ENCODE measurements around the gene CPE.
"Not testable (repeated sequence)": the region's sequence is repeated elsewhere in the genome, so short reads cannot be mapped to it uniquely, and the experiment has no call there.

Gene CPE

DNA sequence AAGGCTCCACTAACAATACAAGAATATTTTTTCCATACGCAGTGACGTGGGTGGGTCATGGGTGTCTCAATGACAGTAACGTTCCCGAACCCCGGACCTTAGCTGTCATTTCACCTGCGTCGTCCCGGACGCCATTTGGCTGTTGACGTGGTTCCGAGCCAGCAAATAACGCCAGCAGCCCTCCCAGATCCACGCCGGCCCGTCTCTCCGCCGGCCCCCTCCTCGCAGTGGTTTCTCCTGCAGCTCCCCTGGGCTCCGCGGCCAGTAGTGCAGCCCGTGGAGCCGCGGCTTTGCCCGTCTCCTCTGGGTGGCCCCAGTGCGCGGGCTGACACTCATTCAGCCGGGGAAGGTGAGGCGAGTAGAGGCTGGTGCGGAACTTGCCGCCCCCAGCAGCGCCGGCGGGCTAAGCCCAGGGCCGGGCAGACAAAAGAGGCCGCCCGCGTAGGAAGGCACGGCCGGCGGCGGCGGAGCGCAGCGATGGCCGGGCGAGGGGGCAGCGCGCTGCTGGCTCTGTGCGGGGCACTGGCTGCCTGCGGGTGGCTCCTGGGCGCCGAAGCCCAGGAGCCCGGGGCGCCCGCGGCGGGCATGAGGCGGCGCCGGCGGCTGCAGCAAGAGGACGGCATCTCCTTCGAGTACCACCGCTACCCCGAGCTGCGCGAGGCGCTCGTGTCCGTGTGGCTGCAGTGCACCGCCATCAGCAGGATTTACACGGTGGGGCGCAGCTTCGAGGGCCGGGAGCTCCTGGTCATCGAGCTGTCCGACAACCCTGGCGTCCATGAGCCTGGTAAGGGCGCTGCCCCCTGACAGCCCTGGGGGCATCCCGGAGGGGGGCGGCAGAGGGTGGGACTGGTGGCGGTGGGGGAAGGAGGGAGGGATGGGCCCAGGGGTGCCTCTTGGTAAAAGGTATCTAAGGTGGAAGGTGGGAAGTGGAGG lies at the start of gene CPE:
Gene CPE, plus strand, starts transcription at position 264 of the 933 bp plus-strand sequence. Its CDS starts 214 bp downstream, at position 478.
- peak; percentile 92 for DNase-seq (ENCODE audit: low spot score)

DNA sequence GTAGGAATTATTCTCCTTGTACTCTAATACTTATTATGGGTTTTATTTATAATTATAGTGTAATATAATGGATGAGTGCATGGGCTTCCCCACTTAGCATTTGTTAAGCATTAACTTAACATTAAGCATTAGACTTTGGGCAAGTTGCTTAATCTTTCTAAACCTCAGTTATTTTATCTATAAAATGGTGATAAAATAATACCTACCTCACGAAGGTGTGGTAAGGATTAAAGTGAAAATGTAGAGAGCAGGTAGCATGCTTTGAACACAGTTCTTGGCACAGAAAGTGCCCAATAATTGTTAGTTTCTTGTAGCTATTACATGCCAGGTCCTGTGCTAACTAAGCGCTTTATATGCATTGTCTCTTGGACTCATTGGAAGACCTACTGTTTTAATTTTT lies 48.7 kb upstream of the CPE start:
- DNase-seq (ENCODE audit: low spot score) = no peak

DNA sequence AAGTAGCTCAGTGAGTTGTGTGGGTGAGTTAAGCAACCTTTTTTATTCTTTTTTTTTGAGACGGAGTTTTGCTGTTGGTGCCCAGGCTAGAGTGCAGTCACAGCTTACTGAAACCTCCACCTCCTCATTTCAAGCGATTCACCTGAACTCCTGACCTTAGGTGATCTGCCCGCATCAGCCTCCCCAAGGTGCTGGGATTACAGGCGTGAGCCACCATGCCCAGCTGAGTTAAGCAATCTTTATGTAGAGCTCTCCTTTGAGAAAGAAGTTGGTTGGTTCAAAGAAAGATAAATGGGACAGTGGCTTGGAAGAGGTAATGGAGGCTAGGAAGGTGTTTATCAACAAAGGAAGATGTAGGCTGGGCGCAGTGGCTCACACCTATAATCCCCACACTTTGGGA lies 48.1 kb upstream of the CPE start:
- DNase-seq (ENCODE audit: low spot score) = no peak

- DNase-seq (ENCODE audit: low spot score) = no peak
Measured at GRCh38 chr4:165331359-165331758, 47.4 kb upstream of the CPE start.

GRCh38 chr4:165331823-165332222 lies 47.0 kb upstream of the CPE start:
- DNase-seq (ENCODE audit: low spot score) = no peak

DNA sequence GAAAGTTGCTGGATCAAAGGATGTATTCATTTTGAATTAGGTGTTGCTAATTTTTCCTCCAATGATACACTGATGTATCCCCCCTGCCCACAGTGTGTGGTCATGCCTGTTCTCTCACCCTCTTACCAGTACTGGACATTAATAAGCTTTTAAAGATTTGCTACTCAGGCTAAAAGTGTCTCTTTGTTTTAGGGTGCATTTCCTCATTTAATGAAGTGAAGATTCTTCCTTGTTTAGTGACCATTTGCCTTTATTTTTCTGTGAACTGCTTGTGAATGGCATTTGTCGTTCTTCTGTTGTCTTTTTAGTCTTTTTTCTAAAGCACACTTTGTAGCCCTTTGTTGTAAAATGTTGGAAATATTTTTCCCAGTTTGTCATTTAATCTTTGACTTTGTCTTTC lies 46.3 kb upstream of the CPE start:
- no peak for DNase-seq (ENCODE audit: low spot score)

DNA sequence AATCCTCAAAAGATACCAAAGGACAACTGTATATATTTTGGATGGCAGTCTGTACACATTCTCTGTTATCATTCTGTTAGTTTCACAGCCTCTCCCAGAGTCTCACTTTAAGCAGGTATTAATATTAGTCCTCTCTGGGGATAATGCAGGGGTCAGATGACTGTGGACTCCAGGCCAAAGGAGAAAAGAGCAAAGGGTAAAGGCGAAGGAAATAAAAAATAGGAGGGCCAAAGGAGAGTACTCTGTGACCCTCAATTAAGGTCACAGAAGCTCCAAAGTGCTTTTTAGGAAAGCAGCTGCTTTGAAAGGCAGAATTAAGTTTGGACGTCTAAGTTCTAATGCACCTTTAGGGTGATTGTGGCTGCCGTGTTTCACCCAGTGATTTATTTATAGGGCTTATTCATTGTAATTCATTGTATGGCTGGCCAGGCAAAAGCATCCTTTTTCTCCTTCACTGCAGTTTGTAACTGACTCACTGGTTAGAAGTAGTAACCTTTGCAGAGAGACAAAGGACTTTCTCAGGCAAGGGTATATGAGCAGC lies 43.6 kb upstream of the CPE start:
- no peak for DNase-seq (ENCODE audit: low spot score)

GRCh38 chr4:165336743-165337142 lies 42.1 kb upstream of the CPE start:
- DNase-seq (ENCODE audit: low spot score) = no peak

- not testable (repeated sequence) for DNase-seq (ENCODE audit: low spot score)
Measured at GRCh38 chr4:165342340-165342739, 36.5 kb upstream of the CPE start.

GRCh38 chr4:165343353-165344191 lies 35.2 kb upstream of the CPE start:
- no peak for DNase-seq (ENCODE audit: low spot score)

DNA sequence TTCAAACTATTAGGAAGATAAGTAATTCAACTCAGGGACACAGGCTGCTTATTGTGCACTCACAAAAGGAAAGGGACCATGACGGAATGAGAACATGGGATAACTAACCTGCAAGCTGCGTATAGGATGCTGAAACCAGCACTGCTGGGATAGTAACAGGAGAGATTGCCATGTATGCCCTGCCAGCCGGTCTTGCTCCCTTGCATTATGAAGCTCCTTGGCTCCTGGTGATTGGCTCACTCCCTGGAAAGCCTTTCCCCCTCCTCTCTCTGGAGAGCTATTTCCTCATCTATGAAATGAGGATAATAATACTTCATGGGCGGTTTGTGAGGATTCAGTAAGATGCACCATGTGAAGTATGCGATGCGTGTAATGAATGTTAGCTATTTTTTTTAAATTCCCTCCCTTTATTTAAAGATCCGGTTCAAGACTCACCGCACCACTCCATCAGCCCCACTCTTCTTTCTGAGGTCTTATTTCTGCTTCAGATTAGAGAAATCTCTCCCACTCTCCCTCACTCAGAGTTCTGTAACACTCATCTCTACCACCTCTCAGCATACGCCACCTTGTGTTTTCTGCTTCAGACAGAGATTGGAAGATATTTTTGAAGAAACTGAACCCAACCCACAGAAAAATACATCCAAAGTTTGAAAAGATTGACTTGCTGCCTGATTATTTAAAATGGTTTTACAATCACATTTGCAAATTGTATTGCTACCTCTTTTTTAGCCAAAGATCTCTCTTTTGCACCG lies 33.0 kb upstream of the CPE start:
- no peak for DNase-seq (ENCODE audit: low spot score)

DNA sequence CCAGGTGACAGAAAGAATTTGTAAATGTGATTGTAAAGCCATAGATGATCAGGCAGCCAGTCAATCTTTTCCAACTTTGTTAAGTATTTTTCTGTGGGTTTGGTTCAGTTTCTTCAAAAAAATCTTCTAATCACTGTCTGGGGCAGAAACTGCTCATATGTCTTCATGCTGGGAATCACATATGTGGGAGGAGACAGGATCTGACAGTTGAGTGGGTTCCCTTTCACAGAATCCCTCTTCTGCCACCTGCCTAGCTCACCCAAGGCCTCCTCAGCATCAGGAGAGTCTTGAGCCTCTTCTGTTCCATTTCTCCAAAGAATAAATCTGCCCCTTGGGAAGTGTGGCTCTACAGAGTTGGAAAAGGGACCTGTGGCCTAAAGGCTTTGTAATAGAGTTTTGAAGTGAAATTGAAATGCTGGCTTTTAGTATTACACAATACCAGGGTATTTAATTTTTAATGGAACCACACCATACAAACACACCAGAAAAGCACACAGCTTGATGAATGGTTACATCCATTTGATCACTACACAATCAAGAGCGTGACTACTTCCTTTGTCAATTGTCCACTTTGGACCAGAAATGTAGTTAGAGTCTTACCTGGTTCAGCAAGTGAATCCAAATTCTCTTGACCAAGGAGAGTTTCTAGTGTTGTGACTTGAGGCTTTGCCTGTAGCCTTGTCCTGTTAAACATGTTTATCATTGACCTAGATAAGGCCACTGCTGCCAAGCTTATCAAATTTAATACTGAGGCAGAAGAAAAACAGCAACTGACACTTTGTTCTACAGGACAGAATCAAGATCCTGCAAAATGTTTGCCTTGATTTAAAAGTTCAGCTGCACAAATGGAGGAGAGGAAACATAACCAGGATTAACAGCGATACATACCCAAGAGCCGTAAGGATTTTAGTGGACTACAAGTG lies 30.9 kb upstream of the CPE start:
- no peak for DNase-seq (ENCODE audit: low spot score)

DNA sequence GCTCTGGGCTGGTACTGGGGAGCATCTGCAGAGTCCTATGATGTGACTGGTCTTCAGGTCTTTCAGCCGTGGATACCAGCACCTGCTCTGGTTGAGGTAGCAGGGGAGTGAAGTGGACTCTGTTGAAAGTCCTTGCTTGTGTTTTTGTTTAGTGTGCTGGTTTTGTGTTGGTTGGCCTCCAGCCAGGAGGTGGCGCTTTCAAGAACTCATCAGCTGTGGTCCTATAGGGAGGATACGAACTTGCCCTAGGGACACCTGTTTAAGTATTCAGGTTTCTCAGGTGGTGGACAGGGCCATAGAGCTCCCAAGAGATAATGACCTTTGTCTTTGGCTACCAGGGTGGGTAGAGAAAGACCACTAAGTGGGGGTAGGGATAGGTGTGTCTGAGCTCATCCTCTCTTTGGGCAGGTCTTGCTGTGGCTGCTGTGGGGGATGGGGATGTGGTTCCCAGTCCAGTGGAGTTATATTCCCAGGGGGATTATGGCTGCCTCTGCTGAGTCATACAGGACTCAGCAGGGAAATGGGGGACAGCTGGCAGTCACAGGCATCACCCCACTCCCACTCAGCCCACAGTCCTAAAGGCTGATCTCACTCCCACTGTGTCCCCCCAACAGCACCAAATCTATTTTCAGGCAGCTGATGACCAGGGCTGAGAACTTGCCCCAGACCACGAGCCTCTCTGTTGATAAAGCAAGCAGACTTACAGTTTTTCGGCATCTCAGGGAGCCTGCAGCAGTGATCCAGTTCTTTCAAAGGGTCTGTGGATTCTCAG lies 27.3 kb upstream of the CPE start:
- no peak for DNase-seq (ENCODE audit: low spot score)

DNA sequence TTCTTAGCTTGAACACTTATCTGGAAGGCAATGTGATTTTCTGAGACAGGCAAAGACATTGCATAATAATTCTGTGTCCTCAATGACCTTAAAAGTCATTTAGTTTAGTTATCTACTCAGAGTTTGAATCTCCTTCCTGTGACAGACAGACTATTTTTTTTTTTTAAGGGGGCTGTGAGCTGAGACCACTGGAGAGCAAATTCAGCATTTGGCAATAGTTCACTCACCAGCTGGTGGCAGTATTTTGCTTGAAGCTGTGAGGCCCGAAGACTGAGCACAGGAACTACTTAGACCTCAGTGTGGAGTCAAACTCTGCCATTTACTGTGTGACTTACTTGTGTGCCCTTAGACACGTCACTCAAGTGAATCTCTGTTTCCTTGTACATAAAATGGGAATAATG lies 22.9 kb upstream of the CPE start:
- DNase-seq (ENCODE audit: low spot score) = peak; percentile 44

DNA sequence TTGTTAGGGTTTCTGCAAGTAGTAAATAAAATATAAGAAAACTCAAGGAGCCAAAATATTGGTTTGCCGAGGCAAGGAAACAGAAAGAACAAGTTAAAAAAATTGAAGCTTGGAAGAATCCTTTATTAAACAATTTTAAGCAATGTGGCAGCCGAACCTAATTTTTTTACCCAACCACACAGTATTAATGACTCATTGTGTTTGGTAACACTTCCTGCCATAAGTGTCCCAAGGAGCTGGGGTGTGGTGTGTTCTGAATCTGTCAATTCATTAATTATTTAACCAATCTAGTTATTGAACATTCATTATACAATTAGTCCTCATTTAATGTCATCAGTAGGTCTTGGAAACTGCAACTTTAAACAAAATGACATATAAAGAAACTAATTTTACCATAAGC lies 19.3 kb upstream of the CPE start:
- peak; percentile 64 for DNase-seq (ENCODE audit: low spot score)

GRCh38 chr4:165360041-165360695 lies 18.6 kb upstream of the CPE start:
- DNase-seq (ENCODE audit: low spot score) = peak; percentile 49

GRCh38 chr4:165360985-165361670 lies 17.7 kb upstream of the CPE start:
- no peak for DNase-seq (ENCODE audit: low spot score)

GRCh38 chr4:165361810-165362209 lies 17.0 kb upstream of the CPE start:
- DNase-seq (ENCODE audit: low spot score) = no peak
